ENCODE data around the gene CRTC2. TPM values are rescaled to one million over a fixed set of nuclear protein-coding genes. Genes with fewer than 3 reads are reported as not detected.
"Not testable (repeated sequence)": the region's sequence is repeated elsewhere in the genome, so short reads cannot be mapped to it uniquely, and the experiment has no call there.

The CRTC2 gene
- total RNA-seq, 1 experiment from 2014 or later, result 45.7 TPM

GRCh38 chr1:153984123-153984894 is 25.9 kb upstream of the CRTC2 start:
- Histone ChIP-seq H3K79me2 (ENCODE audit: insufficient read depth, low read length) (peaks cover 1% of the 10 kb centered on the region; the same call in 1 of the 2 replicates), H3K23ac (ENCODE audit: insufficient read length, low read depth, low read length) (no peak overlapping the region), H3K18ac (ENCODE audit: insufficient read length, low read depth, low read length) (no peak overlapping the region), H3K56ac (ENCODE audit: insufficient read length, low read depth, low read length) (no peak overlapping the region), H3T11ph (ENCODE audit: low read length) (no peak overlapping the region), H4K91ac (ENCODE audit: insufficient read length, low read depth, low read length) (no peak overlapping the region), H3K23me2 (ENCODE audit: insufficient read length, low read depth, low read length, poor library complexity, severe bottlenecking) (peaks cover 18% of the 10 kb centered on the region), H3K9me3 (ENCODE audit: control insufficient read depth, low read depth, low read length) (no peaks in the 10 kb centered on the region), H2BK15ac (ENCODE audit: low read depth, low read length) (no peak overlapping the region), H4K8ac (replicated peaks; ENCODE audit: insufficient read length, low read depth, low read length) (no peak overlapping the region), H2BK20ac (ENCODE audit: low read depth, low read length, poor library complexity, severe bottlenecking) (no peak overlapping the region), H2BK12ac (ENCODE audit: insufficient read length, low read depth, low read length) (no peak overlapping the region), H3K4me1 (ENCODE audit: insufficient read depth, low read length) (no peaks in the 10 kb centered on the region), H2BK5ac (ENCODE audit: insufficient read length, low read length) (no peak overlapping the region), H2AK5ac (ENCODE audit: insufficient read length, low read length) (no peak overlapping the region), H2AFZ (ENCODE audit: low read length) (no peak overlapping the region), H3K4me2 (ENCODE audit: insufficient read depth, insufficient read length, low read length) (peak overlapping the region; percentile 84), H3K4ac (ENCODE audit: low read depth, low read length) (no peak overlapping the region), H3K27me3 (ENCODE audit: insufficient read depth, low read length) (no peaks in the 10 kb centered on the region), H2BK120ac (ENCODE audit: low read depth, low read length, poor library complexity, severe bottlenecking) (no peak overlapping the region), H3K79me1 (ENCODE audit: insufficient read depth, low read depth, low read length, poor library complexity, severe bottlenecking) (no peaks in the 10 kb centered on the region), H3K9ac (ENCODE audit: extremely low read depth, insufficient read length, low read length) (no peak overlapping the region), H4K20me1 (ENCODE audit: control insufficient read depth, insufficient read depth, insufficient read length) (no peaks in the 10 kb centered on the region), H3K27ac (ENCODE audit: insufficient read length, low read depth, low read length) (no peak overlapping the region), H3K14ac (ENCODE audit: insufficient read depth, low read length) (no peak overlapping the region), H4K5ac (ENCODE audit: insufficient read length, low read depth, low read length) (no peak overlapping the region)
- no peaks in the 10 kb centered on the region for H3K27me3 Mint-ChIP-seq (ENCODE audit: low read depth)
- peak overlapping the region; percentile 47 to 97 for H3K4me3 Mint-ChIP-seq
- peaks cover 12 to 40% (median 28%) of the 10 kb centered on the region in 3 experiments; a peak in 6 of 7 replicates for H3K36me3 Mint-ChIP-seq (ENCODE audit: insufficient read depth in 1 of 3, low read depth in 3 of 3)
- no peaks in the 10 kb centered on the region; a peak in 1 of 5 replicates for H3K9me3 Mint-ChIP-seq
- H3K27ac Mint-ChIP-seq, result peak overlapping the region in 1 of 3 experiments; percentile 42; a peak in 3 of 7 replicates
- no peak for DNase-seq
- TF ChIP-seq CTCF (conservative IDR thresholded peaks at IDR 0.05), result no peak
- WGBS (ENCODE audit: extremely low coverage, insufficient read length, low lambda C conversion rate), result no CpG with 5 or more reads among the region's 6 CpGs
- peaks cover 13 to 17% of the 10 kb centered on the region in 2 experiments for H3K4me1 Mint-ChIP-seq

DNA sequence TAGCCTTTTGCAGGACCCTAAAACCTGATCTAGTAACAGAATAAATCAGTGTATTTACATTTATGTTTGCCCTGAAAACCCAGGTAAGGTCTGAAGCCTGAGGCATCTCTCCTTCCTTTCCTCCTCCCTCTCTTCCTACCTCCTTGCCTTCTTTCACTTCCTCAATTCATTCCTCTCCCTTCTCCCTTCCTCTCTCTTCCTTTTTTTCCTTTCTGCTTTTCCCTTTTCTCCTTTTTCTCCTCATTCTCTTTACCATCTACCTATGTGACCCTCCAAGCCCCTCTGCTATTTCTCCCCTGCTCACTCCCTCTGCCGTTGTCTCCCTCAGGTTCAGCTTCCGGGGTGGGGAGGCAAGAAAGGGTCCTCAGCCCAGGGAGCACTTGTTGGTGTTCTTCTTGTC is 23.3 kb upstream of the CRTC2 start:
- H2BK20ac ChIP-seq (ENCODE audit: low read depth, low read length, poor library complexity, severe bottlenecking); H3K4me3 Mint-ChIP-seq; H3K9ac ChIP-seq (ENCODE audit: extremely low read depth, insufficient read length, low read length); H3K23ac ChIP-seq (ENCODE audit: insufficient read length, low read depth, low read length); H3K27ac ChIP-seq (ENCODE audit: insufficient read length, low read depth, low read length); H2BK5ac ChIP-seq (ENCODE audit: insufficient read length, low read length); H2BK12ac ChIP-seq (ENCODE audit: insufficient read length, low read depth, low read length); H3K4me1 ChIP-seq (ENCODE audit: insufficient read depth, low read length); H3K79me2 ChIP-seq (ENCODE audit: insufficient read depth, low read length); H3K27me3 Mint-ChIP-seq (ENCODE audit: low read depth); H4K20me1 ChIP-seq (ENCODE audit: control insufficient read depth, insufficient read depth, insufficient read length); H3K56ac ChIP-seq (ENCODE audit: insufficient read length, low read depth, low read length); H3K79me1 ChIP-seq (ENCODE audit: insufficient read depth, low read depth, low read length, poor library complexity, severe bottlenecking); H3K27ac Mint-ChIP-seq; H3K9me3 ChIP-seq (ENCODE audit: control insufficient read depth, low read depth, low read length); H2BK120ac ChIP-seq (ENCODE audit: low read depth, low read length, poor library complexity, severe bottlenecking); H2BK15ac ChIP-seq (ENCODE audit: low read depth, low read length); H3K4ac ChIP-seq (ENCODE audit: low read depth, low read length); H4K5ac ChIP-seq (ENCODE audit: insufficient read length, low read depth, low read length); H3K4me2 ChIP-seq (ENCODE audit: insufficient read depth, insufficient read length, low read length); H4K91ac ChIP-seq (ENCODE audit: insufficient read length, low read depth, low read length); H4K8ac ChIP-seq (replicated peaks; ENCODE audit: insufficient read length, low read depth, low read length); H3K27me3 ChIP-seq (ENCODE audit: insufficient read depth, low read length); H3K9me3 Mint-ChIP-seq; H3T11ph ChIP-seq (ENCODE audit: low read length); H2AFZ ChIP-seq (ENCODE audit: low read length); H2AK5ac ChIP-seq (ENCODE audit: insufficient read length, low read length); H3K18ac ChIP-seq (ENCODE audit: insufficient read length, low read depth, low read length); H3K14ac ChIP-seq (ENCODE audit: insufficient read depth, low read length); DNase-seq: not testable (repeated sequence)
- no CpG with 5 or more reads among the region's 2 CpGs for WGBS (ENCODE audit: extremely low coverage, insufficient read length, low lambda C conversion rate)
- Mint-ChIP-seq H3K36me3 (ENCODE audit: insufficient read depth in 1 of 3, low read depth in 3 of 3) (peaks cover 12 to 52% (median 39%) of the 10 kb centered on the region in 3 experiments; a peak in 6 of 7 replicates), H3K4me1 (peaks cover 22 to 28% of the 10 kb centered on the region in 2 experiments)
- H3K23me2 ChIP-seq (ENCODE audit: insufficient read length, low read depth, low read length, poor library complexity, severe bottlenecking), result peaks cover 24% of the 10 kb centered on the region
